HepG2 (cell line): ENCODE results near the gene RTEL1. TPM values are rescaled to one million over a fixed set of nuclear protein-coding genes. Genes with fewer than 3 reads are reported as not detected.

Source experiments
- AHDC1 ChIP-seq: sonication (generic); formaldehyde crosslinking; IDR thresholded peaks from 2 replicates; pipeline ENCODE4 v1.5.1; 2020; ENCODE audit warnings: mild to moderate bottlenecking, missing genetic modification reagents, borderline replicate concordance
- NFRKB ChIP-seq: fragments of 450-650 bp; IDR thresholded peaks from 2 replicates; pipeline ENCODE4 v1.6.1; 2017
- PRPF4 ChIP-seq: fragments of 200-400 bp; formaldehyde crosslinking; IDR thresholded peaks from 2 replicates; pipeline ENCODE4 v1.6.1; 2016; ENCODE audit warnings: low read length, low read depth; ENCODE audit not compliant: poor library complexity, severe bottlenecking
- YEATS2 ChIP-seq: sonication (generic); formaldehyde crosslinking; IDR thresholded peaks from 2 replicates; pipeline ENCODE4 v1.4.0; 2020; ENCODE audit warnings: missing genetic modification reagents, borderline replicate concordance
- ZBED4 ChIP-seq: sonication (generic); formaldehyde crosslinking; IDR thresholded peaks from 2 replicates; pipeline ENCODE4 v1.4.0; 2020; ENCODE audit warnings: missing genetic modification reagents, borderline replicate concordance
- ZFP36L2 ChIP-seq: sonication (generic); formaldehyde crosslinking; IDR thresholded peaks from 2 replicates; pipeline ENCODE4 v1.4.0; 2020; ENCODE audit warnings: missing genetic modification reagents
- ZFYVE20 ChIP-seq: sonication (generic); formaldehyde crosslinking; IDR thresholded peaks from 2 replicates; pipeline ENCODE4 v1.8.0; 2023; ENCODE audit warnings: low read depth, mild to moderate bottlenecking, moderate library complexity, missing genetic modification reagents, borderline replicate concordance
- ZNF556 ChIP-seq: sonication (generic); formaldehyde crosslinking; IDR thresholded peaks from 2 replicates; pipeline ENCODE4 v1.4.0; 2020; ENCODE audit warnings: mild to moderate bottlenecking, missing genetic modification reagents, borderline replicate concordance
- ZNF766 ChIP-seq: sonication (generic); formaldehyde crosslinking; IDR thresholded peaks from 2 replicates; pipeline ENCODE4 v1.5.0; 2020; ENCODE audit warnings: missing genetic modification reagents, borderline replicate concordance
- ZNF781 ChIP-seq: sonication (generic); formaldehyde crosslinking; IDR thresholded peaks from 2 replicates; pipeline ENCODE4 v1.5.1; 2020; ENCODE audit warnings: borderline replicate concordance, mild to moderate bottlenecking, missing genetic modification reagents; ENCODE audit errors: not compliant biosample characterization
- polyA plus RNA-seq, 8 experiments: library from polyadenylated mRNA; depleted of rRNA in 3 of 8; stranded (reverse) in 7 of 8; unstranded in 1 of 8; fragments of >200 nt; fragmentation: Illumina TruSeq in 4 of 8; extraction: Trizol in 4 of 8; gene quantifications; 2 replicates each; pipeline versions ENCODE4 v1.2.1 to v1.2.3, GENCODE V29; 2011 to 2016; ENCODE audit warnings: low read depth in 4 of 8, missing spikeins in 1 of 8, mixed read lengths in 1 of 8; ENCODE audit not compliant: insufficient read depth in 1 of 8
- total RNA-seq, 5 experiments: library from RNA; depleted of rRNA; stranded (reverse); fragments of >200 nt; fragmentation: Illumina TruSeq; extraction: Trizol; gene quantifications; 2 replicates each; pipeline ENCODE4 v1.2.3, GENCODE V29; 2016; ENCODE audit warnings: low read depth in 1 of 5
- TF ChIP-seq, protein P1 (sequence below): sonication (generic); formaldehyde crosslinking; conservative IDR thresholded peaks from 2 replicates; pipeline ENCODE4 v1.5.0; 2020; ENCODE audit warnings: missing genetic modification reagents
- TF ChIP-seq, protein P2 (sequence below): IDR thresholded peaks from 2 replicates; pipeline ENCODE4 v1.6.1; 2016
- TF ChIP-seq, protein P3 (sequence below): fragments of 450-650 bp; IDR thresholded peaks from 2 replicates; pipeline ENCODE4 v1.6.1; 2017

RTEL1 gene
- total and polyA plus RNA-seq, 2 of the 13 experiments (the other 11 are each of a cell fraction or from before 2014, with no cell fraction given) = 21.8 to 36.4 TPM

DNA sequence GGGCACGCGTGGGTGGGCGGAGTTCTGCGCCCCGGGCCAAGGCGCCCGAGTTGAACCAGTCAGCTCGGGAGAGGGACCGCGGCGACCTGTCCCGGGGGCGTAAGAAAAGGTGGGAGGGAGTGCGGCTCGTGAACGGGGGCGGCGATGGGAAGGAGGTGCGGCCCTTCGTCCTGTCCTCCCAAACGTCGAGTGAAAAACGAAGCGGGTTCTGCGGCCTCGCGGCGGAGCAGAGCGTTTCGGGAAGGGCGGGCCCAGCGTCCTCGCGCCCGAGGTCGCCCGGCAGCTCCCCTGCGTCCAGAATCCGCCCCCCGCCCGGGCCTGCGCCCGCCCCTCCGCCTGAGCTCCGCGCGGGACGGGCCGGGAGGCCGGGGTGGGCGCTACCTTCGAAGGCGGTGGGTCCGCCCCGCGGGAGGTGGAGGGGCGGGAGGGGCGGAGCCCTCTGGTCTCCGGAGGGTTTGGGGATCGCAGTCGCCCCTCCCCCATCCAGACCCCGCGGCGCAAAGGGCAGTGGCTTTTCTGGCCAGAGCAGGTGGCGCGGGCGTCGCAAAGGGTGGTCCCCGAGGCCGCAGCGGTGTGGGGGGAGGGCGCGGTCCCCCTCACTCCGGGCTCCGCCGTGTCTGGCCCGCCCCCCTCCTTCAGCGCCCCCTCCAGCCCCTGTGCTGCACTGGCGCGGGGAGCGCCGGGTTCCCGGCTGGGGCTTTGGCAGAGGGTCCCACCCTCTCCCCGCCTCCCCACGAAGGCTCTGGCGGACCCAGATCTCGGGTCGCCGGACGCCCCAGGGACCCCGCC, 5.7 kb upstream of the RTEL1 start (continued):
- TF ChIP-seq, protein P1, sequence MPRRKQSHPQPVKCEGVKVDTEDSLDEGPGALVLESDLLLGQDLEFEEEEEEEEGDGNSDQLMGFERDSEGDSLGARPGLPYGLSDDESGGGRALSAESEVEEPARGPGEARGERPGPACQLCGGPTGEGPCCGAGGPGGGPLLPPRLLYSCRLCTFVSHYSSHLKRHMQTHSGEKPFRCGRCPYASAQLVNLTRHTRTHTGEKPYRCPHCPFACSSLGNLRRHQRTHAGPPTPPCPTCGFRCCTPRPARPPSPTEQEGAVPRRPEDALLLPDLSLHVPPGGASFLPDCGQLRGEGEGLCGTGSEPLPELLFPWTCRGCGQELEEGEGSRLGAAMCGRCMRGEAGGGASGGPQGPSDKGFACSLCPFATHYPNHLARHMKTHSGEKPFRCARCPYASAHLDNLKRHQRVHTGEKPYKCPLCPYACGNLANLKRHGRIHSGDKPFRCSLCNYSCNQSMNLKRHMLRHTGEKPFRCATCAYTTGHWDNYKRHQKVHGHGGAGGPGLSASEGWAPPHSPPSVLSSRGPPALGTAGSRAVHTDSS (CRISPR knock-in tag) = no peak
- TF ChIP-seq ZNF556 (CRISPR knock-in tag) (no peak; the same call in 1 of the 2 replicates), AHDC1 (CRISPR knock-in tag) (no peak), ZFYVE20 (CRISPR knock-in tag) (0 out of 2 replicates have a peak, but pooled peaks have one; percentile 38), ZBED4 (CRISPR knock-in tag) (no peak; the same call in 1 of the 2 replicates), ZNF781 (CRISPR knock-in tag) (no peak), NFRKB (no peak), ZFP36L2 (no peak), YEATS2 (CRISPR knock-in tag) (no peak), ZNF766 (CRISPR knock-in tag) (no peak), PRPF4 (no peak)
- TF ChIP-seq, protein P2, sequence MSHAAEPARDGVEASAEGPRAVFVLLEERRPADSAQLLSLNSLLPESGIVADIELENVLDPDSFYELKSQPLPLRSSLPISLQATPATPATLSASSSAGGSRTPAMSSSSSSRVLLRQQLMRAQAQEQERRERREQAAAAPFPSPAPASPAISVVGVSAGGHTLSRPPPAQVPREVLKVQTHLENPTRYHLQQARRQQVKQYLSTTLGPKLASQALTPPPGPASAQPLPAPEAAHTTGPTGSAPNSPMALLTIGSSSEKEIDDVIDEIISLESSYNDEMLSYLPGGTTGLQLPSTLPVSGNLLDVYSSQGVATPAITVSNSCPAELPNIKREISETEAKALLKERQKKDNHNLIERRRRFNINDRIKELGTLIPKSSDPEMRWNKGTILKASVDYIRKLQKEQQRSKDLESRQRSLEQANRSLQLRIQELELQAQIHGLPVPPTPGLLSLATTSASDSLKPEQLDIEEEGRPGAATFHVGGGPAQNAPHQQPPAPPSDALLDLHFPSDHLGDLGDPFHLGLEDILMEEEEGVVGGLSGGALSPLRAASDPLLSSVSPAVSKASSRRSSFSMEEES (CRISPR knock-in tag) = no peak
- TF ChIP-seq, protein P3, sequence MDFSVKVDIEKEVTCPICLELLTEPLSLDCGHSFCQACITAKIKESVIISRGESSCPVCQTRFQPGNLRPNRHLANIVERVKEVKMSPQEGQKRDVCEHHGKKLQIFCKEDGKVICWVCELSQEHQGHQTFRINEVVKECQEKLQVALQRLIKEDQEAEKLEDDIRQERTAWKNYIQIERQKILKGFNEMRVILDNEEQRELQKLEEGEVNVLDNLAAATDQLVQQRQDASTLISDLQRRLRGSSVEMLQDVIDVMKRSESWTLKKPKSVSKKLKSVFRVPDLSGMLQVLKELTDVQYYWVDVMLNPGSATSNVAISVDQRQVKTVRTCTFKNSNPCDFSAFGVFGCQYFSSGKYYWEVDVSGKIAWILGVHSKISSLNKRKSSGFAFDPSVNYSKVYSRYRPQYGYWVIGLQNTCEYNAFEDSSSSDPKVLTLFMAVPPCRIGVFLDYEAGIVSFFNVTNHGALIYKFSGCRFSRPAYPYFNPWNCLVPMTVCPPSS = no peak
